RWPE2 (cell line): Measurements from ENCODE around the gene PTGER4.

Experiments used
- ATAC-seq: fragments of 200-7000 bp; cut with Tn5 transposase; 3 replicates; pipeline ENCODE4 v1.9.1; 2021; ENCODE audit warnings: low read depth
- DNase-seq: peaks from one replicate; pipeline ENCODE4 v3.0.0-alpha.2; 2020; ENCODE audit warnings: low spot score
- H3K27ac ChIP-seq: fragments of 450-650 bp; 2 replicates; pipeline ENCODE4 v1.5.1; 2017; ENCODE audit warnings: mild to moderate bottlenecking; ENCODE audit not compliant: poor library complexity, severe bottlenecking
- H3K27me3 ChIP-seq: fragments of 250-450 bp; sonication (Bioruptor Pico); 2 replicates; pipeline ENCODE4 v1.5.1; 2021; ENCODE audit warnings: mild to moderate bottlenecking, moderate library complexity; ENCODE audit not compliant: insufficient read depth, poor library complexity, severe bottlenecking
- H3K36me3 ChIP-seq: fragments of 250-450 bp; sonication (Bioruptor Pico); 2 replicates; pipeline ENCODE4 v1.5.1; 2020; ENCODE audit warnings: low read depth, mild to moderate bottlenecking, moderate library complexity
- H3K4me1 ChIP-seq: fragments of 250-450 bp; sonication (Bioruptor Pico); 2 replicates; pipeline ENCODE4 v1.5.1; 2021; ENCODE audit warnings: mild to moderate bottlenecking, moderate library complexity; ENCODE audit not compliant: insufficient read depth, poor library complexity, severe bottlenecking
- H3K4me3 ChIP-seq: fragments of 250-450 bp; sonication (Bioruptor Pico); 2 replicates; pipeline ENCODE4 v1.5.1; 2021; ENCODE audit warnings: mild to moderate bottlenecking, moderate library complexity; ENCODE audit not compliant: severe bottlenecking
- H3K9me3 ChIP-seq: fragments of 250-450 bp; sonication (Bioruptor Pico); 2 replicates; pipeline ENCODE4 v1.5.1; 2021; ENCODE audit warnings: mild to moderate bottlenecking, moderate library complexity; ENCODE audit not compliant: severe bottlenecking
- TF ChIP-seq, protein P1 (sequence below): fragments of 450-650 bp; IDR thresholded peaks from one replicate; pipeline ENCODE4 v1.5.1; 2017; ENCODE audit warnings: mild to moderate bottlenecking, moderate library complexity; ENCODE audit not compliant: poor library complexity, severe bottlenecking

Gene PTGER4

DNA sequence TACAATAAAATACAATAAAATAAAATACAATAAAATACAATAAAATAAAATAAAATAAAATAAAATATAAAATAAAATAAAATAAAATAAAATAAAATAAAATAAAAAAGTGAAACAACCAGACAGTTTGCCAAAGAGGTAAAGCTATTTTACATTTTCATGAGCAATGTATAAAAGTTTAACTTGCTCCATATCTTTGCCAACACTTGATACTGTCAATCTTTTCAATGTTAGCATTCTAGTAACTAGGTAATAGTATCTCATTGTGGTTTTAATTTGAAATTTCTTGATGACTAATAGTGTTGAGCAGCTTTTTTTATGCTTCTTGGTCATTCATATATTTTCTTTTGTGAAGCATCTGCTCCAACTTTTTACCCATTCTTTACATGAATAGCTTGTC lies 58.8 kb downstream of the PTGER4 start:
- ATAC-seq (no peak), DNase-seq (no peak)
- H3K9me3 ChIP-seq: no peaks in the 10 kb centered on the region
- H3K4me3 ChIP-seq: no peak overlapping the region
- H3K27me3 ChIP-seq: no peaks in the 10 kb centered on the region
- peaks cover 18% of the 10 kb centered on the region for H3K36me3 ChIP-seq
- TF ChIP-seq, protein P1, sequence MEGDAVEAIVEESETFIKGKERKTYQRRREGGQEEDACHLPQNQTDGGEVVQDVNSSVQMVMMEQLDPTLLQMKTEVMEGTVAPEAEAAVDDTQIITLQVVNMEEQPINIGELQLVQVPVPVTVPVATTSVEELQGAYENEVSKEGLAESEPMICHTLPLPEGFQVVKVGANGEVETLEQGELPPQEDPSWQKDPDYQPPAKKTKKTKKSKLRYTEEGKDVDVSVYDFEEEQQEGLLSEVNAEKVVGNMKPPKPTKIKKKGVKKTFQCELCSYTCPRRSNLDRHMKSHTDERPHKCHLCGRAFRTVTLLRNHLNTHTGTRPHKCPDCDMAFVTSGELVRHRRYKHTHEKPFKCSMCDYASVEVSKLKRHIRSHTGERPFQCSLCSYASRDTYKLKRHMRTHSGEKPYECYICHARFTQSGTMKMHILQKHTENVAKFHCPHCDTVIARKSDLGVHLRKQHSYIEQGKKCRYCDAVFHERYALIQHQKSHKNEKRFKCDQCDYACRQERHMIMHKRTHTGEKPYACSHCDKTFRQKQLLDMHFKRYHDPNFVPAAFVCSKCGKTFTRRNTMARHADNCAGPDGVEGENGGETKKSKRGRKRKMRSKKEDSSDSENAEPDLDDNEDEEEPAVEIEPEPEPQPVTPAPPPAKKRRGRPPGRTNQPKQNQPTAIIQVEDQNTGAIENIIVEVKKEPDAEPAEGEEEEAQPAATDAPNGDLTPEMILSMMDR: no peak
- H3K27ac ChIP-seq: no peak overlapping the region
- peaks cover 8% of the 10 kb centered on the region for H3K4me1 ChIP-seq
